GM12801 (cell line): ENCODE results near the gene ASPA.

ENCODE experiments used
- CTCF ChIP-seq: IDR thresholded peaks from one replicate; pipeline ENCODE4 v1.5.1; 2011; ENCODE audit warnings: control low read depth; ENCODE audit not compliant: insufficient read length; ENCODE audit errors: extremely low read depth

ASPA gene

GRCh38 chr17:3532106-3532858 lies 56.5 kb downstream of the ASPA start:
- no peak for TF ChIP-seq CTCF

- no peak for TF ChIP-seq CTCF
These were observed 57.0 kb downstream of the ASPA start for GRCh38 chr17:3532859-3533142.

- no peak for TF ChIP-seq CTCF
These were observed 58.0 kb downstream of the ASPA start for GRCh38 chr17:3533752-3534151.

GRCh38 chr17:3534881-3535252 lies 59.1 kb downstream of the ASPA start:
- TF ChIP-seq CTCF, result no peak

GRCh38 chr17:3535253-3535995 lies 59.6 kb downstream of the ASPA start:
- TF ChIP-seq CTCF, result no peak

GRCh38 chr17:3536716-3537115 lies 60.9 kb downstream of the ASPA start:
- no peak for TF ChIP-seq CTCF

- TF ChIP-seq CTCF, result no peak
These were observed 64.2 kb downstream of the ASPA start for GRCh38 chr17:3539881-3540540.
